Measurements from ENCODE around the gene HK1. TPM values are rescaled to one million over a fixed set of nuclear protein-coding genes. Genes with fewer than 3 reads are reported as not detected.

The HK1 gene
- total RNA-seq, 1 experiment from 2014 or later, result 140 TPM

- no peaks in the 10 kb centered on the region for H3K9me3 ChIP-seq (ENCODE audit: insufficient read depth, low read depth)
- BruUV-seq (replicated peaks), result no TSS peak
- H3K4me1 ChIP-seq (replicated peaks; ENCODE audit: insufficient read depth), result peaks cover 14% of the 10 kb centered on the region
- H3K79me2 ChIP-seq (ENCODE audit: low read depth), result no peaks in the 10 kb centered on the region
- no peaks in the 10 kb centered on the region for H3K27me3 ChIP-seq (ENCODE audit: insufficient read depth, low read depth)
- H2AFZ ChIP-seq, result no peak overlapping the region
- no peak for DNase-seq
- ChIA-PET CTCF (no interaction called here), POLR2A (ENCODE audit: unreplicated experiment) (no interaction called here)
- peaks cover 21% of the 10 kb centered on the region; the same call in 1 of the 2 replicates for H3F3A ChIP-seq (ENCODE audit: insufficient read depth, low read depth)
- no peaks in the 10 kb centered on the region for H3K36me3 ChIP-seq (ENCODE audit: low read depth)
- no peak overlapping the region for H3K4me3 ChIP-seq
- H3K4me2 ChIP-seq, result no peak overlapping the region
- H4K20me1 ChIP-seq (ENCODE audit: insufficient read depth), result no peaks in the 10 kb centered on the region
- H3K9me2 ChIP-seq (ENCODE audit: insufficient read depth), result no peaks in the 10 kb centered on the region
- H3K27ac ChIP-seq, result no peak overlapping the region
- intact Hi-C loops (cut with micrococcal nuclease; ENCODE audit: unreplicated experiment), result loop anchor here (5.0 to 10.0 kb wide), 5 partner anchors 167 to 600 kb away; partner anchors contain the start of gene KIFBP
- TF ChIP-seq EZH2 (IDR thresholded peaks at IDR 0.05; ENCODE audit: low read depth), result no peak
- TF ChIP-seq, protein P1, sequence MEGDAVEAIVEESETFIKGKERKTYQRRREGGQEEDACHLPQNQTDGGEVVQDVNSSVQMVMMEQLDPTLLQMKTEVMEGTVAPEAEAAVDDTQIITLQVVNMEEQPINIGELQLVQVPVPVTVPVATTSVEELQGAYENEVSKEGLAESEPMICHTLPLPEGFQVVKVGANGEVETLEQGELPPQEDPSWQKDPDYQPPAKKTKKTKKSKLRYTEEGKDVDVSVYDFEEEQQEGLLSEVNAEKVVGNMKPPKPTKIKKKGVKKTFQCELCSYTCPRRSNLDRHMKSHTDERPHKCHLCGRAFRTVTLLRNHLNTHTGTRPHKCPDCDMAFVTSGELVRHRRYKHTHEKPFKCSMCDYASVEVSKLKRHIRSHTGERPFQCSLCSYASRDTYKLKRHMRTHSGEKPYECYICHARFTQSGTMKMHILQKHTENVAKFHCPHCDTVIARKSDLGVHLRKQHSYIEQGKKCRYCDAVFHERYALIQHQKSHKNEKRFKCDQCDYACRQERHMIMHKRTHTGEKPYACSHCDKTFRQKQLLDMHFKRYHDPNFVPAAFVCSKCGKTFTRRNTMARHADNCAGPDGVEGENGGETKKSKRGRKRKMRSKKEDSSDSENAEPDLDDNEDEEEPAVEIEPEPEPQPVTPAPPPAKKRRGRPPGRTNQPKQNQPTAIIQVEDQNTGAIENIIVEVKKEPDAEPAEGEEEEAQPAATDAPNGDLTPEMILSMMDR (conservative IDR thresholded peaks at IDR 0.05), result no peak
Observed at GRCh38 chr10:69404786-69405185, 126.5 kb downstream of the HK1 start.

DNA sequence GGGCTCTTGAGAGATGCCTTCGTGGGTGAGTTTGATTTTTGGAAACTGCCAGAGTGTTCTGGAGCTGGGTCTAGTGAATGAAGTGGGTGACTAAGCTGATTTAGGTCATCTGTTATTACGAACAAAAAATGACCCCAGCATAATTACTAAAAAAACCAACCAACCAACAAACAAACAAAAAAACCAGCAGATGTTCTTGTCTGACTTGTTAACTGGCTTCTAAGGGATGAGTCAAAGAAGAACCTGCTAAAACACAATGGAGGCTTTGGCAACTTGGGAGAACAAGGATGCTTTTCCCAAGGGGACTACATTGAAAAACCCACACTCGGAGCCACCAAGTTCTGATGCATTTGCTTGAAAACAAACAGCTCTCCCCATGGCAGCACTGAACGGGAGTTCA is 126.9 kb downstream of the HK1 start:
- H2AFZ ChIP-seq, result no peak overlapping the region
- intact Hi-C loops (cut with micrococcal nuclease; ENCODE audit: unreplicated experiment), result loop anchor here (5.0 to 10.0 kb wide), 5 partner anchors 168 to 600 kb away; partner anchors contain the start of gene KIFBP
- no peaks in the 10 kb centered on the region for H3K9me3 ChIP-seq (ENCODE audit: insufficient read depth, low read depth)
- no peak for TF ChIP-seq EZH2 (IDR thresholded peaks at IDR 0.05; ENCODE audit: low read depth)
- TF ChIP-seq, protein P1 (conservative IDR thresholded peaks at IDR 0.05), result no peak
- H3K9me2 ChIP-seq (ENCODE audit: insufficient read depth), result no peaks in the 10 kb centered on the region
- no peaks in the 10 kb centered on the region for H3K36me3 ChIP-seq (ENCODE audit: low read depth)
- H3K27me3 ChIP-seq (ENCODE audit: insufficient read depth, low read depth), result no peaks in the 10 kb centered on the region
- no peaks in the 10 kb centered on the region for H3K79me2 ChIP-seq (ENCODE audit: low read depth)
- H3K4me3 ChIP-seq, result no peak overlapping the region
- ChIA-PET POLR2A (ENCODE audit: unreplicated experiment) (no interaction called here), CTCF (interaction anchor here (0.6 to 1.1 kb wide), 2 partner anchors 52 to 232 kb away, joined by 3 to 8 read pairs; no protein-coding TSS in a partner anchor)
- no peak overlapping the region for H3K27ac ChIP-seq
- no peaks in the 10 kb centered on the region for H4K20me1 ChIP-seq (ENCODE audit: insufficient read depth)
- H3F3A ChIP-seq (ENCODE audit: insufficient read depth, low read depth), result peaks cover 21% of the 10 kb centered on the region; the same call in 1 of the 2 replicates
- H3K4me2 ChIP-seq, result no peak overlapping the region
- BruUV-seq (replicated peaks), result no TSS peak
- DNase-seq, result no peak
- H3K4me1 ChIP-seq (replicated peaks; ENCODE audit: insufficient read depth), result peaks cover 14% of the 10 kb centered on the region

GRCh38 chr10:69406302-69406811 is 128.1 kb downstream of the HK1 start:
- ChIA-PET CTCF (interaction anchor here (0.6 to 2.3 kb wide), 6 partner anchors 109 to 231 kb away, joined by 3 to 9 read pairs (median 4); no protein-coding TSS in a partner anchor), POLR2A (ENCODE audit: unreplicated experiment) (interaction anchor here (0.5 to 0.8 kb wide), 4 partner anchors 44 to 175 kb away, joined by 3 to 7 read pairs (median 4); no protein-coding TSS in a partner anchor)
- Histone ChIP-seq H3K79me2 (ENCODE audit: low read depth) (no peaks in the 10 kb centered on the region), H3K4me3 (no peak overlapping the region), H3K4me1 (replicated peaks; ENCODE audit: insufficient read depth) (peaks cover 21% of the 10 kb centered on the region), H2AFZ (no peak overlapping the region), H3K4me2 (no peak overlapping the region), H3K27me3 (ENCODE audit: insufficient read depth, low read depth) (no peaks in the 10 kb centered on the region), H4K20me1 (ENCODE audit: insufficient read depth) (no peaks in the 10 kb centered on the region), H3K9me3 (ENCODE audit: insufficient read depth, low read depth) (no peaks in the 10 kb centered on the region), H3K9me2 (ENCODE audit: insufficient read depth) (no peaks in the 10 kb centered on the region), H3K27ac (no peak overlapping the region), H3F3A (ENCODE audit: insufficient read depth, low read depth) (peaks cover 21% of the 10 kb centered on the region; the same call in 1 of the 2 replicates), H3K36me3 (ENCODE audit: low read depth) (no peaks in the 10 kb centered on the region)
- TF ChIP-seq EZH2 (IDR thresholded peaks at IDR 0.05; ENCODE audit: low read depth), result no peak
- TF ChIP-seq, protein P1 (conservative IDR thresholded peaks at IDR 0.05), result no peak
- BruUV-seq (replicated peaks), result no TSS peak
- intact Hi-C loops (cut with micrococcal nuclease; ENCODE audit: unreplicated experiment), result loop anchor here (5.0 to 10.0 kb wide), 5 partner anchors 169 to 602 kb away; partner anchors contain the start of gene KIFBP
- DNase-seq, result no peak
